CD4-positive, alpha-beta T cell treated with Interleukin-10 for 1 hour (primary cell): ENCODE results near the gene MAP3K8.
"Not testable (repeated sequence)": the region's sequence is repeated elsewhere in the genome, so short reads cannot be mapped to it uniquely, and the experiment has no call there.

ENCODE experiments used
- DNase-seq: peaks from one replicate; pipeline ENCODE4 v3.0.0-alpha.2; 2020

The MAP3K8 gene

DNA sequence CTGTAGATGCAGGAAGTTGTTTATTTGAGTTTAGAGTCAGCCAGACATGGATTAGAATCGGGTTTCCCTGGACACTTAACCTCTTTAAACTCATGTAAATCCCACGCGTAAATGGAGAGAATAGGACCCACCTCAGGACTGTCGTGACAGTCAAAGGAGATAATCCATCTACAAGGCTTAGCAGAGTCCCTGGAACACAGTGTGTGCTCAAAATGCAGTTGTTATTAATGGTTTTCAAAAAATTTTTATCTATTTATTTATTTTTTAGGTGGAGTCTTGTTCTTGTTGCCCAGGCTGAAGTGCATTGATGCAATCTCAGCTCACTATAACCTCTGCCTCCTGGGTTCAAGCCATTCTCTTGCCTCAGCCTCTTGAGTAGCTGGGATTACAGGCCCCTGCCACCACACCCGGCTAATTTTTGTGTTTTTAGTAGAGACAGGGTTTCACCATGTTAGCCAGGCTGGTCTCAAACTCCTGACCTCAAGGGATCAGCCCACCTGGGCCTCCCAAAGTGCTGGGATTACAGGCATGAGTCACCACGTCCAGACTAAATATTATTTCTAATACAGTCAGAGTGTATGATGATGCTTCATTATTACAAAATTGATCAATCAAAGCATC lies 10.2 kb upstream of the MAP3K8 start:
- DNase-seq: not testable (repeated sequence)

DNA sequence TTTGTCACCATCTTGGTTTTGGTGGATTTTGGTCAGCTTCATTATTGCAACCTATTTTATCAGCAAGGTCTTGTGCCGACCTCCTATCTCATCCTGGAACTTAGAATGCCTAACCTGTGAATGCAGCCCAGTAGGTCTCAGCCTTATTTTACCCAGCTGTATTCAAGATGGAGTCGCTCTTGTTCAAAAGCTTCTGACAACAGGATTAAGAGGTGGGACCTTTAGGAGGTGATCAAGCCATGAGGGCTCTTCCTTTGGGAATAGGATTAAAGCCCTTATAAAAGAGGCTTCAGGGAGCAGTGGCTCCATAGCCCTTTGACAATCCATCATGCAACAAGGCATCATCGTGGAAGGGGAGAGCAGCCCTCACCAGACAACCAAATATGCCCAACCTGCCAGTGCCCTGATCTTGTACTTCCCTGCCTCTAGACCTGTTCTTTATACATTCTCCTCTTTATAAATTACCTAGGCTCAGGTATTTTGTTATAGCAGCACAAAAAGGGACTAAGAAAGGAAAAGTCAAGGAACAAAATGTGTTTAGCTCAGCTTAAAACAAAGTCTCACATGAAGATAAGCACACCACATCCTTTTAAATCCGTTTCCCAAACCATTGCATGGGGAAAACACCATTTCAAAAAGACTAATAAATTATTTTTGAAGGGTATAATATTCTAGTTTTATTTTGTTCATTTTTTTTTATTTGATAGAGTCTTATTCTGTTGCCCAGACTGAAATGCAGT lies 8.5 kb upstream of the MAP3K8 start:
- no peak for DNase-seq

- DNase-seq: no peak
These were observed 3.3 kb upstream of the MAP3K8 start for GRCh38 chr10:30430544-30431298.

GRCh38 chr10:30431435-30431911 lies 2.5 kb upstream of the MAP3K8 start:
- no peak for DNase-seq

DNA sequence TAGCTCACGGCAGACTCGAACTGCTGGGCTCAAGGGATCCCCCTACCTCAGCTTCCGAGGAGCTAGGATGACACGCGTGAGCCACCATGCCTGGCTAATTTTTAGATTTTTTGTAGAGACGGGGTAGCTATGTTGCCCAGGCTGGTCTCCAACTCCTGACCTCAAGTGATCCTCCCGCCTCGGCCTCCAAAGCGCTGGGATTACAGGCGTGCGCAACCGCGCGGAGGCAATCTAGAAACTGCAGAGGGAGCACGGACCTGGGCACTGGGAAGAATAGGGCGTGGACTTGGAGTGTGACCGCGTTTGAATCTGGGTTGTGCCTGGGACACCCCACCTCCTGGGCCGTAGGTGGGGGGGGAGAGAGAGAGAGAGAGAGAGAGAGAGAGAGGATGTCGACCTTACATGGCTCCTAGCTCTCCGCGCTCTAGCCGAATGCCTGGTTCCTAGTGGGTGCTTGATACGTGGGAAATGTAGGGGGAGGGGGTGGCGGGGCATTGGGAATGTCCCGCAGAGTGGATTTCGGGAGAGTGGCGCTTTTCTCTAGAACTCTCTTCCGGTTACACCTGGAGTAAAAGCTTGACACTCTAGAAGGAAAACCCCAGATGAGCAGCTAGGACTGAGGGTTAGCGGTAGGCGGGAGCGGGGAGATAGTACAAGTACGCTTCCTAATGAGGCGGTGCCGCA lies 1.2 kb upstream of the MAP3K8 start:
- DNase-seq: peak; percentile 59

DNA sequence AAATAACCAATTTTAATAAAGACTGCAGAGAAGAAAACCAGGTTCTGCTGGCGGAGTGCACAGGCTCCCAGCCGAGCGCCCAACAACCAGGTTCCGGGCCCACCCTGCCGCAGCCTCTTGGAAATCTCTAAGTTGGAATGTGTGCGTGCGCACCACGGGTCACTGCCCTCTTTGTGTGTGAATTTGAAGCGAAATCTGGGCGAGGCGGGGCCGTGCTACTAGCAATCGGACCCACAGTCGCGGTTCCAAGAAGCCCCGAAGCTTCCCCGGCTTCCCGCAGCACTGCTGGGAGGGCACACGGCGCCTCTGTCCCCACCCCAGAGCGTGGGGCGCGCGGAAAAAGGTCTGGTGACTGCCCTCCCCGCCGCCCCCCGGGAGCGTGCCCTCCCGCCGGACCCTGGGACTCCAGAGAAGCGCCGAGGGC lies 666 bp upstream of the MAP3K8 start:
- peak; percentile 49 for DNase-seq

GRCh38 chr10:30434273-30435072 lies 489 bp downstream of the MAP3K8 start:
- peak; percentile 76 for DNase-seq

- DNase-seq: peak; percentile 18
These were observed 1.1 kb downstream of the MAP3K8 start for GRCh38 chr10:30435073-30435422.

DNA sequence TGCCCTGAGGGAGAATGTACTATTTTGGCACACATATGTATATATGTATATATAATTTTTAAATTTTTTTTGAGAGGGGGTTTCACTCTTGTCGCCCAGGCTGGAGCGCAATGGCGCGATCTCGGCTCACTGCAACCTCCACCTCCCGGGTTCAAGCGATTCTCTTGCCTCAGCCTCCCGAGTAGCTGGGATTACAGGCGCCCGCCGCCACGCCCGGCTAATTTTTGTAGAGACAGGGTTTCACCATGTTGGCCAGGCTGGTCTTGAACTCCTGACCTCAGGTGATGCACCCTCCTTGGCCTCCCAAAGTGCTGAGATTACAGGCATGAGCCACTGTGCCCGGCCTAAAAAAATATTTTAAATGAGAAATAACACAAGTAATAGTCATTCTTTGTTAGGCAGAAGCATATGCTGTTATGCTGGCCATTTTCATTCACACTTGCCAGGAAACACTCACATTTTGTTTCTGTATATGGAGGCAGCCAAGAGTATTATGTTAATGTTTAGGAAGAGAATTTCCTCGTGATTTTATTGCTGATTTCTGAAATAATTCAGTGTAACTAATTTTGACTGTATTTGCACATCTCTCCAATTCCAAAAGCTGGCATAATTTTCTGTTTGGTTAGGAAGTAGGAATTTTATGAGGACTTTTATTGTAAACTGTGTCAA lies 1.6 kb downstream of the MAP3K8 start:
- DNase-seq: not testable (repeated sequence)

GRCh38 chr10:30436191-30436611 lies 2.2 kb downstream of the MAP3K8 start:
- DNase-seq: peak; percentile 19

DNA sequence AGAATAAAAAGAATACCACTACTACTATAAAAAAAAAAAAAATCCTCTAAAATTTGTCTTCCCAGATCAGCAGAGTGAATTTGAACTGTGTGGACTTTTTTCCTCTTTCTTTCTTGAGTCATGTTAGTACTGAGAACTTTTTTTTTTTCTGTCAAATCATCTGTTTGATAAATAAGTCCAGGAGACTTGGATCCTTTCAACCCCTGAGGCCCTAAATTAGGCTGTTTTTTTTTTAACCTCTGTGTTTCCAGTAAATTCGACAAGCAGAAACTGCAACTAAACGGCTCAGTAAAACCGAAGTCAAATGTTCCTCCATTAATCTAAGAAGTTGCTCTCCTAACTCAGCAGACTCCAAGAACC lies 2.7 kb downstream of the MAP3K8 start:
- DNase-seq: no peak

- DNase-seq: peak; percentile 61
These were observed 3.3 kb downstream of the MAP3K8 start for GRCh38 chr10:30437031-30437841.

DNA sequence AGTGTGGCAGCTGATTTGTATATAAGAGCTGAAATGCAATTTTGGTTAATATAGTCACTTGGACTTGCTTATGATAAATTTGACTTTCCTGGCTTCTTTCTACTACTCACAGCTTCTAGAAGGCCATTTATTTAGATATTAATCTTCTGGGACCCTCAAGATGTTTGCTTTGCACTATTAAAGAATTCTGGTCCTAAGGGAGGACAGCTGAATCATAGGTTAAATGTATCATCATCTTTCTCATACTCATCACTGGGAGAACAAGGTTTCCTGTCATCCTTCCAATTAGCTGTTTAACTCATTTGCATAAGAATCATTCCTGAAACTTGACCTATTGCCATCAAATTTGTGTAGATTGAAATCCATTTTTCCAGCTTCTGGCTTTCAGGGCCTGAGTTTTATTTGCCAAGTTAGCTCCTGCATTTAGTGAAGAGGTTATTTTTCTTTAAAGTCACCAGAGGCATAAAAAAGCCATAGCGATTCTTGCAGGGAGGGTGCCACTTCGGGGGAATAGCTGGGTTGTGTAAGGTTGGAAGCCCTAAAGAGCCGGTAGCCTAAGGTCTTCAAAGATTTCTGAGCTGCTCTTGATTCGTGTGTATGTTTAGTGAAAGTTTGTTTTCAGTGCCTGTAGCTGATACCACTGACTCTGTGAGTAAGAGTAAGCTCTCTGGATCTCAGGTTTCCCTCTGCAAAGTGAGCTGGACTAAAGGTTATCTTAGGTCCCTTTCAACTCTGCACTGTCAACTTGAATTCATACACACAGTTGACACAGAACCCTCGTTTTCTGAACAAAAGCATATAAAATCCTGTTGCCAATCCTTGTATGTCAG lies 4.3 kb downstream of the MAP3K8 start:
- no peak for DNase-seq

GRCh38 chr10:30439931-30440330 lies 5.9 kb downstream of the MAP3K8 start:
- DNase-seq: no peak

- no peak for DNase-seq
These were observed 8.1 kb downstream of the MAP3K8 start for GRCh38 chr10:30442019-30442606.

GRCh38 chr10:30443049-30443448 lies 9.1 kb downstream of the MAP3K8 start:
- no peak for DNase-seq

- no peak for DNase-seq
These were observed 11.7 kb downstream of the MAP3K8 start for GRCh38 chr10:30445711-30446110.

- DNase-seq: no peak
These were observed 13.3 kb downstream of the MAP3K8 start for GRCh38 chr10:30447125-30447799.

DNA sequence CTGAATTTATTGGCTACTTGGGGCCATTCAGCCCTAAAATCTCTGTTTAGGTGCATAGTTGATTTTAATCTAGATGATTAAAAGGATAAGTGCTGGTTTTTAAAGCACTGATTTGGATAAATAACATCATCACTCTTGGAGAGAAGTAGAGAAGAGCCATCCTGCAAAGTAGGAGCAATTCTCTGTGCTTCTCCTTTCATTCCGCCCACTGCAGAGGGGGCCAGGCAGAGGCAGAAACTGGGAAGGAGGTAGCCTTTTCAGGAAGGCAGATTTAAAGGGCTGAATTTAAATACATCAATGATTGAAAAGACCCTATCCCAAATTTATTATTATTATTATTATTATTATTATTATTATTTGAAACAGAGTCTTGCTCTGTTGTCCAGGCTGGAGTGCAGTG lies 14.1 kb downstream of the MAP3K8 start:
- no peak for DNase-seq
